Glomerular visceral epithelial cell (primary cell): ENCODE results near the gene UQCRFS1.
"Not testable (repeated sequence)": the region's sequence is repeated elsewhere in the genome, so short reads cannot be mapped to it uniquely, and the experiment has no call there.

Experiments used
- DNase-seq: peaks from one replicate; pipeline ENCODE4 v3.0.0-alpha.2; 2016; ENCODE audit errors: extremely low spot score

The UQCRFS1 gene

DNA sequence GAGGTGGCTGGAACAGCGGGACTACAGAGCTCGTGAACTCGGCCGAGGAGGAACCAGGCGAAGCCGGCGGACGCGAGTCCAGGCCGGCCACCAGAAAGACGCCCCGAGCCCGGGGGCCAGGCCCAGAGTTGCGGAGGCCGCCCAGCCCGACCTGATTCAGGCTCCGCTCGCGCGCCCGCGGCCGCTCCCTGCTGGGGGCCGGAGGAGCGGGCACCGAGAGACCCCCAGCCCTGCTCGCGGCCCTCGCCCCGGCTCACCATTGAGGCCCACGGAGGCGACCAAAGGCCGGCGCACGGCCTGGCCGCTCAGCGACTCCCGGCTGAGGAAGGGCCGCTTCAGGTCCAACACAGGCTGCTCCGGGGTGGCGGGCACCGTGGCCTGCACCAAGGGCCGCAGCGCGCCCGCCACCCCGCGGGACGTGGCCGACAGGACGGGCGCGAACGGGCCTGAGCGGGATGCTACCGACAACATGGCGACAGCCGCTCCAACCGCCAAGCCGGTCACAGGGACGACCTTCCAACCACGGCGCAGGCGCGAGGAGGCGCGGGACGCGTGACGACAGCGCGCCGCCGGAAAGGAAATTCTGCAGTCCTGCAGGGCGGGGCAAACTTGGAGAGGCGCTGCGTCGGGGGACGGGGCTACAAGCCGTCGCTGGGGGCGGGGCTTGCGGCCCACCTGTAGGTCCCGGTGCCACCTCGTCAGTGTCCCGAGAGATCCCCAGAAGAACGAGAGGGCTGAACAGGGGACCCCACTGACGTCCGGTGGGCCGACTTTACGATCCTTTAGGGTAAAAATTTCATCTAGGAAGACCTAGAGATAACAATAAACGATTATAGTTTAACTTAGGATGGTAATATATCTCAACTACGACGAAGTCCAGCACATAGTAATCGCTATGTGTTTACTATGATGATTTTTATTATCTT is at the start of gene UQCRFS1:
Gene UQCRFS1, minus strand, starts transcription at position 504 of the 926 bp plus-strand sequence. Its CDS starts 33 bp downstream, at position 471.
- DNase-seq, result peak; percentile 94

DNA sequence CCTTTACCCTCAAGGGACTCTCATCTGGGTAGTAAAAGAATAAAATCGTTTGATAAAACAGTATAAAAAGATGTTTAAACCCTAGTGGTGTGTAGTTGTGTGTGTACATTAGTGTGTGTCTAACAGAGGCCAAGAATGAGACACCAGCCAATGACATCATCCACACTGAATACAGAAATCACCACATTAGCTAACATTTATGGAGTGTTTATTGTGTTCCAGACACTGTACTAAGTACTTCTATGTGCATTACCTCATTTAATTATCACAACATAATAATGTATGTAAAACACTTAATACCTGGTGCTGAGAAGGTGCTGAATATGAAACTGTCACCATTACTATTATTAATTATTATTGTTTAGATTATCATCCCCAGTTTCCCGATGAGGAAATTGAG is 49.1 kb upstream of the UQCRFS1 start:
- DNase-seq, result no peak

DNA sequence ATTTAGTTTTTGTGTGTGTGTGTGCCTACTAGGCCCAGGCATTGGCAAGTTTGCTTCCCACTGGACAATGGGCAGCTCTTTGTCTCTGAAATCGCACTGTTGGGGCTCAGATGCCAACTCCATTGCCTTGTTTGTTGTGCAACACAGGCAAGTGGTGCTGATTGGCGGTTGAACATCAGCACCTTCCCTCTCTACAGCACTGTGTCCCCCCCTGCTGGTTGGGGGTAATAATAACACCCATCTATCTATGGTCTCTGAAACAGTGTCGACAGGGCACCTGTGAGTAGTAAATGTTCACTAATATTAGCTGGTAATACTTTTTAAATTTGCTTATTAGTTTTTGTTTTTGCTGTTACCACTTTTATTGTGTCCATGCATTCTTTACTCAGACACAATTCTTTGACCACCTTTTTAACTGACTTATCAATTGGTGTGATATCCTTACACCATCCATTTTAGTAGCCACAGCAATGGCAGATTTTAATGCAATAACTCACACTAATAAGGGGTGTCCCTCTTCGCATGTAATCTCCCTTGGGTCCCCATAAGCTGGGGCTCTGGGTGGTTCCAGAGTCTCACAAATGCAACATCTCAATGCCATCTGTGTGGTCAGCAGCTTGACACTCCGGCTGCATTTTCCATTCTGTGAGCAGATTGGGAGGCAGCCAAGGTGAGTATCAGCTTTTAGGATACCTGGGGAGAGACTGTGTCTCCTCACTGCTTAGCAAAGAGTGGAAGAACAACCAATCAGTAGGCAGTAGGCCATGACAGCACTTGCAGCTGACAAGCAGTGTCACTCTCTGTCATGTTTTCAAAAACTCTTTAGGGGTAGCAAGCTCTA is 47.7 kb upstream of the UQCRFS1 start:
- peak; percentile 44 for DNase-seq

DNA sequence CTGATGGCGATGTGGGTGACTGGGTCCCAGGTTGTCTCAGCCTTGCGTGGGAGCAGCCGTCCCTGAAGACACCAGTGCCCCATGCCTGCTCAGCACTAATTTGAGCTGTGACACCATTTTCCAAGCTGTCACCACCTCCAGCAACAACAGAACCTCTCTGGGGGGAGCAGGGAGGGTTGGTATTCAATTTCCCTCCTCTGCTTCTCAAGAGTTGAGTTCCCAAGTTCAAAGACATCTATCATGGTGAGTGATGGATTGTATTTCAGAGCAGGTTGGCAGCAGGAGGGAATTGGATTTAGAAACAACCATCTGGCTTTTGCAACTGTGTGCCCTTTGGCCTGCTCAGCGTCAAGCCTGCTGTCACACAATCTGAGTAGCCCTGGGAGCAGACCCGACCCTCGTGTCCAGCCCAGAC is 46.9 kb upstream of the UQCRFS1 start:
- DNase-seq, result no peak

DNA sequence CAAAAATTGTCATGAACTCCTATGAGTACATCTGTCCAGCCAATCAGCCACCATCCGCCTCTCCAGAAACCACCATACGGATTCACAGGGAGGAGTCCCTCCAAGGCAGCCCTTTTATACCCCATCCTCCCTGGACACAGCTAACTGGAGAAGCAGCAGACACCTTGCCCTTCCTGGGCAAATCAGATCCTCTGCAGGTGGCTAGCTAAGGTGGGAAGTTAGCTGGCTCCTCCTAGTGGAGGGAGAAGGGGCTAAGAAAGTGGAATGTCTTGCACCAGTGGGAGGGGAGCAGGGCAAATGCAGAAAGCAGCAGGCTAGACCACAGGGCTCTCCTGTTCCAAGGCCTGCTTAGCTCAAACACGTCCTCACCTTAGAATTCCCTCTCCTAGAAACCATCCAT is 46.2 kb upstream of the UQCRFS1 start:
- DNase-seq, result peak; percentile 10

GRCh38 chr19:29256516-29256915 is 43.6 kb upstream of the UQCRFS1 start:
- no peak for DNase-seq

DNA sequence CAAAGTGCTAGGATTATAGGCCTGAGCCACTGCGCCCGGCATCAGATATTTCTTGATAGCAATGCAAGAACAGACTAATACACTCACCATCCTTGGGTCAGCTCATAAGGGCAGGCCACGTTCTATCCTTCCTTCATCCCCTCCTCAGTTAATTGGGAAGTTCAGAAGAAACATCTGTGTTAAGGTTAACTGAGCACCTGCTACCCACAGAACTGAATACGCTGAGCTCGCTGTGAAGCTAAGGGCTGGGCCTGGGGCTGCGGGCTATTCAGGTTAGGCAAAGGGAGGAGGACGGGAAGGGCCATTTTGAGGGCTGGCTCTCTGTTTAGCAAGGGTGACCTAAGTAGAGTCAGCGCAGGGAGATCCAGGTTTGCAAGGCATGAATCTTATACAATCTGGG is 43.0 kb upstream of the UQCRFS1 start:
- no peak for DNase-seq

DNA sequence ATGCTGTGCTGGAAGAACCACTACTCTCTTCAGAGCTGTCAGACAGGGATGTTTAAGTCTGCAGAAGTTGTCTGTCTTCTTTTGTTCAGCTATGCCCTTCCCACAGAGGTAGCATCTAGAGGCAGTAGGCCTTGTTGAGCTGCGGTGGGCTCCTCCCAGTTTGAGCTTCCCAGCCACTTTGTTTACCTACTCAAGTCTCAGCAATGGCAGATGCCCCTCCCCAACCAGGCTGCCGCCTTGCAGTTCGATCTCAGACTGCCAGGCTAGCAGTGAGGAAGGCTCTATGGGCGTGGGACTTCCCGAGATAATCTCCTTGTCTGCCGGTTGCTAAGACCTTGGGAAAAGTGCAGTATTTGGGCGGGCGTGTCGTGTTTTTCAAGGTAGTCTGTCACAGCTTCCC is 42.1 kb upstream of the UQCRFS1 start:
- DNase-seq, result no peak

GRCh38 chr19:29249798-29250197 is 36.8 kb upstream of the UQCRFS1 start:
- not testable (repeated sequence) for DNase-seq

DNA sequence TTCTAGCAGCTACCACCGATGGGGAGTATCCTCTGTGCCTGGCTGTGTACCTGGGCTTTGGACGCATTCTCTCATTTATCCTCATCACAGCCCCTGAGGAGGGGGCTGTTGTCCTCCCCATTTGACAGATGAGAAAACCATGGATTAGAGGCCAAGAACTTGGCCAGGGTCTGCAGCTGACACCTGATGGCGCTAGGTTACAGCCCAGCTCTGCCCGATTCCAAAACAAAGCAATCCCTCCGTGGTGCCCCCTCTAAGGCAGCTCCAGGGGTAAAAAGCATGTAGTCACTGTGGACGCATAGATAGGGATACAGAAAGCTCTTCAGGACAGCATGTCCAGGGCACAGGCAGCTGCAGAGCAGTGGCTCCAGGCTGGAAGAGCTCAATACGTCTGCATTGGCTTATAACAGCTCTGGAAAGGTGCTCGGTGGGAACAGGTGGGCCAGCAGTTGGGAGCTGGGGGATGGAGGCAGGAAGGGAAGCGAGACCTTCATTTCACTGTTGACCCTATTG is 35.4 kb upstream of the UQCRFS1 start:
- DNase-seq, result no peak

- DNase-seq, result no peak
Observed at GRCh38 chr19:29247872-29248271, 34.9 kb upstream of the UQCRFS1 start.

GRCh38 chr19:29247471-29247870 is 34.5 kb upstream of the UQCRFS1 start:
- DNase-seq, result no peak

- DNase-seq, result no peak
Observed at GRCh38 chr19:29247051-29247450, 34.1 kb upstream of the UQCRFS1 start.

DNA sequence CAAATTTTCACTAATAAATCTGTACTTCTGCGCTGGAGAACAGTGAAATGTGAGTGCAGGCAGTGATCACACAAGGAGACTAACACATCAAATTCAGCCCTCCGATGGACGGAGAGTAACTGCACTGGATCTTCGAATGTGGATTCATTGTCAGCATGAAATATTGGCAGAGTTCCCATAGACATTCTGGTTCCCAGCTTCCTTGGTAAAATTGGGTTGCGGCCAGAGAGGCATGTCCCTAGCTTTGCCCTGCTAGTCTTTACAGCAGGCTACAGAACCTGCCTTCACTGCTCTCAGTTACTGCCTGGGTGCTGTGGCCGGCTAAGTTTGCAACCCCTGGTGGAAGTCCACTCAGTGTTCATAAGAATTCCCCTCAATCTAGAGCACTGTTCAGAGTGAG is 32.3 kb upstream of the UQCRFS1 start:
- DNase-seq, result peak; percentile 23

DNA sequence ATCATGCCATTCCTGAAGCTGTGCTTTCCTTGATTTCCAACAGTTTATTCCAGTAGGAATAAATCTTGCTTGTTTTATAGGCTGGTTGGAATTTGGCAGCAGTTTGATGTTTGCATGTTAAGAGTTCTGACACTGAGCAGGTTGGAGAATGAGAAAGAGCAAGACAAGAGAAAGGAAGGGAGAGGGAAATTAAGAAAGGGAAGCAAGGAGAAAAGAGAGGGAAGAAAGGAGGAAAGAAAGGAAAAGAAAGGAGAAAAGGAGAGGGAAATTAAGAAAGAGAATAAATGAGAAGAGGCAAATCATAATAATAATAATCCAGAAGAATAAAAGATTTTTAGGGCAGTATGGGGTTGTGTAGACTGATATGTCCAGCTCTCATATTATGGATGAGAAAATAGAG is 28.4 kb upstream of the UQCRFS1 start:
- no peak for DNase-seq

- no peak for DNase-seq
Observed at GRCh38 chr19:29239213-29239776, 26.3 kb upstream of the UQCRFS1 start.

- no peak for DNase-seq
Observed at GRCh38 chr19:29233591-29233990, 20.6 kb upstream of the UQCRFS1 start.

DNA sequence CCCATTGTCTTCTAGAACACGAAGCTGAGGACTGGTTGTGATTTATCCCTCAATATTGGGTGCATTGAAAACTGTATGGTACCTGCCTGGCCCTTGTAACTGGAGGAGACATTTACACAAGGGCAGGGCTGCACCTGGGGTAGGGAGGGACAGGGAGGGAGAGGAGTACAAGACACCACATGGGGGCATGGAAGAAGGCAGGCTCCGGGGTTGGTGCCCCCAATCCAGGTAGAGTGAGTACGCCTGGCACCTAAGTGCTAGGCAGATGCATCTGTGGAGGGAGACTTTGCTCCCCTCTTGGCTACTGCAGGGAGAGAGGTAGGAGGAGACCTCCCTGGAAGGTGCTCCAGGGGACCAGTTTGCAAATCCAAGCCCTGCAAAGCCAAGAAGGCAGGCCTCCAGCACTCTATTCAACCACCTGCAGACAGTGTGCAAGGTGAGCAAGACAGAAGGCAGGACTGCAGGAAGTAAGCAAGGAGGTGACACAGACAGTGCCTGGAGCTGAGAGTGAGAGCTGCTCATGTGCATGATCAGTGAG is 19.4 kb upstream of the UQCRFS1 start:
- no peak for DNase-seq

- DNase-seq, result not testable (repeated sequence)
Observed at GRCh38 chr19:29231306-29231705, 18.4 kb upstream of the UQCRFS1 start.

GRCh38 chr19:29217616-29218015 is 4.7 kb upstream of the UQCRFS1 start:
- DNase-seq, result no peak

GRCh38 chr19:29216021-29216420 is 3.1 kb upstream of the UQCRFS1 start:
- no peak for DNase-seq

GRCh38 chr19:29215322-29215845 is 2.4 kb upstream of the UQCRFS1 start:
- no peak for DNase-seq
